ENCODE data around the gene CD99.
A peak's percentile ranks its signal among the peaks of the same experiment; 100 is the strongest.
"Not testable (repeated sequence)": the region's sequence is repeated elsewhere in the genome, so short reads cannot be mapped to it uniquely, and the experiment has no call there.

Gene CD99

DNA sequence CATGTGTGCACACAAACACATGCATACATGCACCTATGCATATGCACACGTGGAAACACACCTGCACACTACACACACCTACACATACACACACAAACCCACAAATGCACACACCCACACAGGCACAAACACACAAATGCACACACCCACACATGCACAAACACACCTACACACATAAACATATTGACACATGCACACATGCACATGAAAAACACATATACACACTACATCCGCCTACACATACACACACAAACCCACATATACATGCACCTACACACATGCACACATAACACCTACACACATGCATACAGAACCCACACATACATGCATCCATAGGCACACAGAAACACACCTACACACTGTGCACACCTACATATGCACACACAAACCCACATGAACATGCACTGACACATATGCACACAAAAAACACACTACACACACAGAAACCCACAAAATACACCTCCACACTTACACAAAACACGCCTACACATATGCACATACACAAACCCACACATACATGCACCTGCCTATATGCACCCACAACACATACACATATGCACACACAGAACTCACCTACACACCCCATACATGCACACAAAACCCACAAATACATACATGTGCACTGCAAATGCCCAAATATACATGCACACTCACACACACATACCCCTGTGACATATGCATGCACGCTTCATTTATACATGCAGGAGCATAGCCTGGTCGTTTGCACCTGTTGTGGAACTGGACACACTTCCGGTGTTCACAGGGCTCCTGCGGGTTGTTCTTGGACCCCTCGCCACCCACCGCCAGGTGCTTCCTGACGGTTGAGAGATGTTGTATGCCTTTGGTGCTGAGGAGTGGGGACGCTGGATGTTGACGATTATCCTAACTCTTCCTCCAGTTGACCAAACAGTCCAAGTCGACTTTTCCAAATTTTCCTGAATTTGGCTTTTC lies 22.1 kb downstream of the CD99 start:
- H3K4me3 ChIP-seq (ENCODE audit: low read length): peak overlapping the region; percentile 30
- peak; percentile 85 for DNase-seq (ENCODE audit: low read depth, low spot score)

DNA sequence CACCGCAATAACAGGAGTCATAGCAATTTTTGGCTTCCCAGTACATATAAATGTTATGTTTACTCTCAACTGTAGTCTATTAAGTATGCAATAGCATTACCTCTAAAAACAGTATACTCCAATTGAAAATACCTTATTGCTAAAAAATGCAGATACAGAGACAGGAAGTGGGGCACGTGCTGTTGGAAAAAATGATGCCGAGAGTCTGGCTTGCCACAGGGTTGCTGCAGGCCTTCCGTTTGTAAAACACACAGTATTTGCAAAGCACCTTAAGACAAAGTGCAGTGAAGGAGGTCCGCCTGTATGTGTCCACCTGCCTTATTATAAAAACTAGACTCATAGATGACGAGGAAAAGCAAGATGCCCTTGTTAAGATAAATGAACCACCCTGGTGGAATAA lies 23.5 kb downstream of the CD99 start:
- no peak overlapping the region for H3K4me3 ChIP-seq (ENCODE audit: low read length)
- DNase-seq (ENCODE audit: low read depth, low spot score): peak; percentile 65

DNA sequence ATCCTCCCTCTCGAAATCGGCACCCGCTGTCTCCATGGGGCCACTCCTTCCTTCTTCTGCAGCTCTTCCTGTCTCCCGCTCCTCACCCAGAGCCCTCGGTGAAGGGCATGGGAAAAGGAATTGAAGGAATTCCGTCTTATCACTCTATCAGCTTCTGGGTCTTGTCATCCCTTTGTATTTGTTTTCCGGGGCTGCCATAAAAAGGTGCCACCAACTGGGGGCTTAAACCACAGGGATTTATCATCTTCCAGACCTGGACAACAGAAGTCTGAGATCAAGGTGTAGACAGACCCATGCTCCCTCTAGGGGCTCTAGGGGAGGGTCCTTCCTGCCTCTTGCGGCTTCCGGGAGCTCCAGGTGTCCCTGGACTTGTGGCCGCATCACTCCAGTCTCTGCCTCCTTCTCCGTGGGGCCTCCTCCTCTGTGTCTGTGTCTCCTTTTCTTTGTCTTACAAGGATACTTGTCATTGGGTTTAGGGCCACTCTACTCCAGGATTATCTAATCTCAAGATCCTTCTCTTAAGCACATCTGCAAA lies 24.0 kb downstream of the CD99 start:
- DNase-seq (ENCODE audit: low read depth, low spot score): no peak
- H3K4me3 ChIP-seq (ENCODE audit: low read length): no peak overlapping the region

DNA sequence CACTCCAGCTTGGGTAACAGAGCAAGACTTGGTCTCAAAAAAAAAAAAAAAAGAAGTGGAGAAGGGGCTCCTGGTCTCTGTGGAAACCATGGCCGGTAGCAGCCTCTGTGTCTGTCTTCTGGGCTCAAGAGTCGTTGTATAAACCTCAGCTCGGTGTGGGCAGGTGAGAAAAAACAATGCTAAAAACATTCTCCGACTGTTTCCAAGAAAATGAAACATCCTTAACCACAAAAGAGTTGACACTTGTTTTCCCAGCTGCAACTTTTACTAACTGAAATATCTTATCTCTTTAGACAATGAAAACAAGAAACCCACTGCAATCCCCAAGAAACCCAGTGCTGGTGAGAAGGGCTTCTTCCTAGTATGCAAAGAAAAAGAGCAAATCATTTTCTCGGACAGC lies 26.2 kb downstream of the CD99 start:
- no peak overlapping the region for H3K4me3 ChIP-seq (ENCODE audit: low read length)
- peak; percentile 86 for DNase-seq (ENCODE audit: low read depth, low spot score)

GRCh38 chrX:2718821-2719220 lies 27.7 kb downstream of the CD99 start:
- no peak overlapping the region for H3K4me3 ChIP-seq (ENCODE audit: low read length)
- no peak for DNase-seq (ENCODE audit: low read depth, low spot score)

DNA sequence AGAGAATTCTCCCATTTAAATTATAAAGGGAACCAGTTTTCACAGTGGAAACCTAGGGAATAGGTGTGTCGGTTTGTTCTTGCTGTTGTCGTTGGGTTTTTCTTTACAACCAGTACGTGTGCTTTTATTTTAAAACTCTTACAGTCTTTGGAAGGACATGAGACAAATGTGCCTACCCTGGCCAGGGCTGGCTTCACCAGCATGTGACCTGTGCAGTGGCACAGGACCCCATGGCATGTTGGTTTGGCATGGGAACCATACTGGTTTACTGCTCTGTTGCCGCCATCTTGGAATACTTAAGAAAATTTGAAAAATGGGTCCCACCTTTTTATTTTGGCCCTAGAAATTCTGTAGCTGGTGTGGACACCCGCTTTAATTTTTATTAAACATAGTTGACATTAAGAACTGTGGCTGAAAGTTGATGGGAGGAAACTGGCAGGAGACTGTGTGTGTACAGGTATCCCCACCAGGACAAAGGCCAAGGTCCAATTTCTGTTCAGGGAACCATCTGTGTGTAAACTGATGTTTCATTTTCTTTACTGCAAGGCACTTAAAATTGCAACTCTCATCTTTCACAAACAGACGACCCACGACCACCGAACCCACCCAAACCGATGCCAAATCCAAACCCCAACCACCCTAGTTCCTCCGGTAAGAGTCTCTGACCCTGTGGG lies 28.8 kb downstream of the CD99 start:
- H3K4me3 ChIP-seq (ENCODE audit: low read length): no peak overlapping the region
- DNase-seq (ENCODE audit: low read depth, low spot score): no peak

- DNase-seq (ENCODE audit: low read depth, low spot score): no peak
- H3K4me3 ChIP-seq (ENCODE audit: low read length): no peak overlapping the region
Measured at GRCh38 chrX:2723286-2723879, 32.3 kb downstream of the CD99 start.

DNA sequence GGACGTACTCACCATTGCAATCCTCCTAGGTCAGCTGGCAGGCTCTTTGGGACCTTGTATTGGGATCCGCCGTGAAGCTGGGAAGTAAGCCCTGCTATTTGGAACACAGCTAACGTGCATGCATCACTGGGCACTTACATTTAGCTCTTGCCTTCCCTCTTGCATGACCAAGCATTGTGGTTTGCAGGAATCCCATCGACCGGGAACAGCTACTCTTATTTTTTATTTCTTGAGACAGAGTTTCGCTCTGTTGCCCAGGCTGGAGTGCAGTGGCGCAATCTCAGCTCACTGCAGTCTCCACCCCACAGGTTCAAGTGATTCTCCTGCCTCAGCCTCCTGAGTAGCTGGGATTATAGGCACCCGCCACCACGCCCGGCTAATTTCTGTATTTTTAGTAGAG lies 36.2 kb downstream of the CD99 start:
- H3K4me3 ChIP-seq (ENCODE audit: low read length): not testable (repeated sequence)

DNA sequence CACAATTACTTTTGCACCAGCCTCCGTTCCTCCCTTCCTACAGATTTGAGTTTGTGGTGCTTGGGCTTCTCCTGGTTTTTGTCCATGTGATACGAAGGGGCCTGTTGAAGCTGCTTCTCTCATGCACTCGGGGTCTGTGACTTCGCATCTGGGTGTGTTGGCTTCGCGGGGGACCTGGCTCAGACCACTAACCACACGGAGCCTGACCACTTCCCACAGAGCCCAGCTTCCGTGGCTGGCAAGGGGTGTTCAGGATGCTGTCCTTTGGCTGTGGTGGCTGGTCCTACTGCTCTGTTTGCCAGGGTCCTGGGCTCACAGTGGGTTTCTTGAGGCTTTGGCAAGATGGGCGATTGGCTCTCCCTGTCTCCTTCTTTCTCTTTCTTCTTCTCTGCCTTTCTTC lies 41.0 kb downstream of the CD99 start:
- H3K4me3 ChIP-seq (ENCODE audit: low read length): no peak overlapping the region
- no peak for DNase-seq (ENCODE audit: low read depth, low spot score)

More for the DNA sequence above, 36.2 kb downstream of the CD99 start:
- DNase-seq (ENCODE audit: low read depth, low spot score): not testable (repeated sequence)

GRCh38 chrX:2732649-2733048 lies 41.6 kb downstream of the CD99 start:
- no peak for DNase-seq (ENCODE audit: low read depth, low spot score)
- no peak overlapping the region for H3K4me3 ChIP-seq (ENCODE audit: low read length)

GRCh38 chrX:2733286-2733685 lies 42.2 kb downstream of the CD99 start:
- DNase-seq (ENCODE audit: low read depth, low spot score): no peak

DNA sequence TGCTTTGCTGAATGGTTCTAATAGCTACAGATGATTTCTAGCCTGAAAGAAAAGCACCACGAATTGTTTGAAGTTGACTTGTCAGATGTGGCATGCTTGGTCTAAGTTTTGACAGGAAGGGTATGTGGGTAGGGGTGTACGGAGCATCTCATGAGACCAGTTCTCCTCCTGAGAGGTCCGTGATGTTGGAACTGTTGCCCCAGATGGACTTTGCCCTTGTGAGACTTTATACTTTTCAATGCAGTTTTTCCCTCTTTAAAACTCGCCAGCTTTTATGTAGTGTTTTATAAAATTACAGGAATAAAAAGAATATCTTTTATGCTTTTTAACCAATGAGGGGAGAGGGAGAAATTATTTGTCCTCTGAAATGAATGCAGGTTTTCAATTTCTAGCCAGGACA lies 44.2 kb downstream of the CD99 start:
- H3K4me3 ChIP-seq (ENCODE audit: low read length): no peak overlapping the region
- DNase-seq (ENCODE audit: low read depth, low spot score): no peak

More at GRCh38 chrX:2733286-2733685, 42.2 kb downstream of the CD99 start:
- H3K4me3 ChIP-seq (ENCODE audit: low read length): no peak overlapping the region

DNA sequence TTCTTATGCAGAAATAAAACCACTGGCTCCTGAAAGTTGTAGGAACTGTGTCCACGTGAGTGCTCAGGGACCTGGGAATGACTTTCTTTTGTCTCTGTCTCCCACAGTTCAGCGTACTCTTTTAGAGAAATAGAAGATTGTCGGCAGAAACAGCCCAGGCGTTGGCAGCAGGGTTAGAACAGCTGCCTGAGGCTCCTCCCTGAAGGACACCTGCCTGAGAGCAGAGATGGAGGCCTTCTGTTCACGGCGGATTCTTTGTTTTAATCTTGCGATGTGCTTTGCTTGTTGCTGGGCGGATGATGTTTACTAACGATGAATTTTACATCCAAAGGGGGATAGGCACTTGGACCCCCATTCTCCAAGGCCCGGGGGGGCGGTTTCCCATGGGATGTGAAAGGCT lies 49.6 kb downstream of the CD99 start:
- DNase-seq (ENCODE audit: low read depth, low spot score): no peak
- H3K4me3 ChIP-seq (ENCODE audit: low read length): no peak overlapping the region

GRCh38 chrX:2741386-2741785 lies 50.3 kb downstream of the CD99 start:
- DNase-seq (ENCODE audit: low read depth, low spot score): no peak
- no peak overlapping the region for H3K4me3 ChIP-seq (ENCODE audit: low read length)

DNA sequence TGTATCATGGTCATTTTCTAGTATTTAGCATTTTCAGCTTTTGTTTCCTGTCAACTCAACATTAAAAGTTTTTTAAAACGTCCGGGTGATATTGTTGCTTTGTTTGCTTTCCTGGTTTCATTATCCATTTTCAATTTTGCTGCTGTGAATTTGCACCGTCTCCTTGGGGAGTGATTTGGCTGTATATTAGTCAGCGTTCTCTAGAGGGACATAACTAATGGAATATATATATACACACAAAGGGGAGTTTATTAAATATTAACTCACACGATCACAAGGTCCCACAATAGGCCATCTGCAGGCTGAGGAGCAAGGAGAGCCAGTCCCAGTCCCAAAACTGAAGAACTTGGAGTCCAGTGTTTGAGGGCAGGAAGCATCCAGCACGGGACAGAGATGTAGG lies 55.2 kb downstream of the CD99 start:
- H3K4me3 ChIP-seq (ENCODE audit: low read length); DNase-seq (ENCODE audit: low read depth, low spot score): not testable (repeated sequence)

- DNase-seq (ENCODE audit: low read depth, low spot score): no peak
- no peak overlapping the region for H3K4me3 ChIP-seq (ENCODE audit: low read length)
Measured at GRCh38 chrX:2748171-2748814, 57.2 kb downstream of the CD99 start.

DNA sequence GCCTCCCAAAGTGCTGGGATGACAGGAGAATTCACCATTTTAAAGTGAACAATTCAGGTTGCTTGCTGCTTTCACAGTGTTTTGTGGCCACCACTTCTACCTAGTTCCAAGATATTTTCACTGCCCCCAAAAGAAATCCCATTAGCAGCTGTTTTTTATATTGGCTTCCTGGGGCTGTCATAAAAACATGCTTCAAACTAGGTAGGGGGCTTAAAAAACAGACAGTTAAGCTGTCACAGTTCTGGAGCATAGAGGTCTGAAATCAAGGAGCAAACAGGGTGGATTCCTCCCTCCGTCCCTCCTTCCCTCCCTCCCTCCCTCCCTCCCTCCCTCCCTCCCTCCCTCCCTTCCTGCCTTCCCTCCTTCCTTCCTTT lies 57.7 kb downstream of the CD99 start:
- DNase-seq (ENCODE audit: low read depth, low spot score): no peak
- no peak overlapping the region for H3K4me3 ChIP-seq (ENCODE audit: low read length)

DNA sequence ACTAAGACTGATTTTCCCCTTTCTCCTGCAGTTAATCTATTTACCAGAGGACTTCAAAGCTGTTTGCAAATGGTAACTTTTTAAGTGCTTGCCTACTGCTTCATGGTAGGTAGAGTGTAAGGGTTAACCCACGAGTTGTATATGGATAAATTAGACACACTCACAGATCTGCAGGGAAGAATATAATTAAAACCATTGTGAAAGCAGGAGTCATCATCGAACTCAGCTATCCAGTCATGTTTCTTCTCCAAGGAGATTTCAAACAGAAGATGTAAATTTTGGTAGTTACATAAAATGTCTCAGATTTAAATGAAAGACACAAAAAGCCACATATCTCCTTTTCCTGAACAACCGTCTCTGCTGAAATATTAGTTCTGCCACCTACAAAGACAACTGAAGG lies 60.2 kb downstream of the CD99 start:
- H3K4me3 ChIP-seq (ENCODE audit: low read length): no peak overlapping the region
- DNase-seq (ENCODE audit: low read depth, low spot score): no peak

GRCh38 chrX:2751874-2752300 lies 60.8 kb downstream of the CD99 start, which contains the start of gene XG:
TSS of gene XG (plus strand) at chrX:2752040. CDS start at chrX:2752275, 235 bp downstream.
- H3K4me3 ChIP-seq (ENCODE audit: low read length); DNase-seq (ENCODE audit: low read depth, low spot score): not testable (repeated sequence)

Measured in Jurkat, Clone E6-1 (cell line).